ENCODE measurements around the gene ABO.
"Not testable (repeated sequence)": the region's sequence is repeated elsewhere in the genome, so short reads cannot be mapped to it uniquely, and the experiment has no call there.

DNA sequence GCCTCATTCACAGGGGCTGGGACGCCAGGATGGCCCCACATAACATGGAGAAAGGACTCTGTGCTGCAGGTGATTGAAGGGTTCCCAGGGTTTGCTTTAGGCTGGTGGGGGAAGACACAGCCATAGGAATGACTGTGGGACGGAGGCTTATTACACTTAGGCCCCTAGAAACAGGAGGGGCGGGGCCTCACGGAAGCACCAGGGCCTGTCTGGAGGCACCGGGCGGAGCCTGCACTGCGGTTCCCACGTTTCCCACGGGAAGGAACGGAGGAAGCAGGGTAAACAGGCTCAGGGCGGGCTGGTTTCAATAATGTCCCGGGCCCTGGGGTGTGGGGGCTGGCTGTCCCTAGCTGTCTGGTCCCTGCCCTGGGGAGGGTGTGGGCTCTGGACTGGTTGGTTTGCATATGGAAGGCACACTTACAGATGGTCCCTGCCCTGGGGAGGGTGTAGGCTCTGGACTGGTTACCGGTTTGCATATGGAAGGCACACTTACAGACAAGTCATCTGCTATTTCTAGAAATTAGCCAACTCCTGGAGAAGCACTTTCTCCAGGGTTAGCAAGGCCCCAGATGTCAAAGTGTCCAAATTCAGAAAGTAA lies 51.7 kb downstream of the ABO start:
- TF ChIP-seq, protein P1, sequence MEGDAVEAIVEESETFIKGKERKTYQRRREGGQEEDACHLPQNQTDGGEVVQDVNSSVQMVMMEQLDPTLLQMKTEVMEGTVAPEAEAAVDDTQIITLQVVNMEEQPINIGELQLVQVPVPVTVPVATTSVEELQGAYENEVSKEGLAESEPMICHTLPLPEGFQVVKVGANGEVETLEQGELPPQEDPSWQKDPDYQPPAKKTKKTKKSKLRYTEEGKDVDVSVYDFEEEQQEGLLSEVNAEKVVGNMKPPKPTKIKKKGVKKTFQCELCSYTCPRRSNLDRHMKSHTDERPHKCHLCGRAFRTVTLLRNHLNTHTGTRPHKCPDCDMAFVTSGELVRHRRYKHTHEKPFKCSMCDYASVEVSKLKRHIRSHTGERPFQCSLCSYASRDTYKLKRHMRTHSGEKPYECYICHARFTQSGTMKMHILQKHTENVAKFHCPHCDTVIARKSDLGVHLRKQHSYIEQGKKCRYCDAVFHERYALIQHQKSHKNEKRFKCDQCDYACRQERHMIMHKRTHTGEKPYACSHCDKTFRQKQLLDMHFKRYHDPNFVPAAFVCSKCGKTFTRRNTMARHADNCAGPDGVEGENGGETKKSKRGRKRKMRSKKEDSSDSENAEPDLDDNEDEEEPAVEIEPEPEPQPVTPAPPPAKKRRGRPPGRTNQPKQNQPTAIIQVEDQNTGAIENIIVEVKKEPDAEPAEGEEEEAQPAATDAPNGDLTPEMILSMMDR (IDR thresholded peaks at IDR 0.05), result not testable (repeated sequence)
- TF ChIP-seq POLR2A (IDR thresholded peaks at IDR 0.05), result not testable (repeated sequence)
